ENCODE measurements around the gene AFDN.

DNA sequence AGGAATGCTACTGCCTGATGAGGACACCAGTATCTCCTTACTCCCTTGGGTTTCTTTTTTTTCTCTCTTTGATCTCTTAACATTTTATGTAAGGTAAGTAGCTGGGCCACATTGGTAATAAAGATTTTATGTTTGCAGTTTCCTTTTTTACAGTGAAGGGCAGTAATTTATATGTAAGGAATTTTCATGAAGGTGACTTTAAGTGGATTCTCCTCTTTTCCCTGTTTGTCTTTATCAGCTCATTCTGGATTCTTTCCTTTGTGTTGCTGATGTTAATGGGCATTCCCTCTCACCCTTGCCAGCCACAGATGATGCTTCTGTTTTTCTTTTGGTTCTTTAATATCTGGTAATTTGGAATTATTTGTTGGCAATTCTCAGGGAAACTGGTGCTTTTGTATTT, 34.7 kb downstream of the AFDN start:
- TF ChIP-seq EZH2 (IDR thresholded peaks at IDR 0.05), result no peak
- TF ChIP-seq, protein P1, sequence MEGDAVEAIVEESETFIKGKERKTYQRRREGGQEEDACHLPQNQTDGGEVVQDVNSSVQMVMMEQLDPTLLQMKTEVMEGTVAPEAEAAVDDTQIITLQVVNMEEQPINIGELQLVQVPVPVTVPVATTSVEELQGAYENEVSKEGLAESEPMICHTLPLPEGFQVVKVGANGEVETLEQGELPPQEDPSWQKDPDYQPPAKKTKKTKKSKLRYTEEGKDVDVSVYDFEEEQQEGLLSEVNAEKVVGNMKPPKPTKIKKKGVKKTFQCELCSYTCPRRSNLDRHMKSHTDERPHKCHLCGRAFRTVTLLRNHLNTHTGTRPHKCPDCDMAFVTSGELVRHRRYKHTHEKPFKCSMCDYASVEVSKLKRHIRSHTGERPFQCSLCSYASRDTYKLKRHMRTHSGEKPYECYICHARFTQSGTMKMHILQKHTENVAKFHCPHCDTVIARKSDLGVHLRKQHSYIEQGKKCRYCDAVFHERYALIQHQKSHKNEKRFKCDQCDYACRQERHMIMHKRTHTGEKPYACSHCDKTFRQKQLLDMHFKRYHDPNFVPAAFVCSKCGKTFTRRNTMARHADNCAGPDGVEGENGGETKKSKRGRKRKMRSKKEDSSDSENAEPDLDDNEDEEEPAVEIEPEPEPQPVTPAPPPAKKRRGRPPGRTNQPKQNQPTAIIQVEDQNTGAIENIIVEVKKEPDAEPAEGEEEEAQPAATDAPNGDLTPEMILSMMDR (IDR thresholded peaks at IDR 0.05), result no peak
- no peak for TF ChIP-seq EZH2phosphoT487 (IDR thresholded peaks at IDR 0.05)

All from neural progenitor cell (in vitro differentiated cells).